ENCODE data around the gene EFNA5.

GRCh38 chr5:107461770-107462169 is 209.0 kb downstream of the EFNA5 start:
- TF ChIP-seq POLR2AphosphoS5 (IDR thresholded peaks at IDR 0.05; ENCODE audit: borderline replicate concordance, low read depth, low read length): no peak
- TF ChIP-seq EZH2 (IDR thresholded peaks at IDR 0.05): no peak
- TF ChIP-seq FOXP2 (optimal IDR thresholded peaks at IDR 0.05; ENCODE audit: control extremely low read depth, extremely low read length, insufficient read depth): no peak

Measured in SK-N-MC (cell line).